HEK293 (cell line): ENCODE results near the gene USP6NL.

ENCODE experiments used
- CTCF ChIA-PET: fragments of 350-600 bp; formaldehyde crosslinking; extraction: SDS; loops from one replicate; lab custom pipeline; 2021; ENCODE audit warnings: antibody characterized with exemption; lab: Yijun Ruan, JAX
- POLR2A ChIA-PET: fragments of 300-600 bp; formaldehyde crosslinking; extraction: SDS; loops from one replicate; lab custom pipeline; 2020; ENCODE audit warnings: antibody characterized with exemption, inconsistent platforms; lab: Yijun Ruan, JAX
- H3K27ac ChIP-seq: fragments of 200-500 bp; sonication (Bioruptor generic); 2 replicates; pipeline ENCODE4 v1.5.1; 2014; ENCODE audit warnings: low read depth, low read length, control low read depth, inconsistent platforms; ENCODE audit errors: extremely low read depth
- H3K36me3 ChIP-seq, 2 experiments: fragments of 200-500 bp in 1 of 2; sonication (Bioruptor generic) in 1 of 2; 1 replicate in 1 of 2; 2 replicates in 1 of 2; pipeline ENCODE4 v1.5.1; 2014 to 2017; ENCODE audit warnings: inconsistent platforms in 2 of 2, low read length in 2 of 2; ENCODE audit not compliant: control insufficient read depth in 2 of 2, insufficient read depth in 1 of 2
- H3K4me1 ChIP-seq: fragments of 200-500 bp; sonication (Bioruptor generic); 2 replicates; pipeline ENCODE4 v1.5.1; 2014; ENCODE audit warnings: mild to moderate bottlenecking, low read length, inconsistent platforms; ENCODE audit not compliant: control insufficient read depth, insufficient read depth
- H3K4me3 ChIP-seq: 2 replicates; pipeline ENCODE4 v1.5.1; 2011; ENCODE audit warnings: low read depth, mild to moderate bottlenecking, control low read depth, low read length, moderate library complexity
- H3K9me3 ChIP-seq: fragments of 200-500 bp; sonication (Bioruptor generic); 2 replicates; pipeline ENCODE4 v1.5.1; 2014; ENCODE audit warnings: low read depth, low read length, inconsistent platforms; ENCODE audit not compliant: control insufficient read depth, insufficient read depth
- BCL11A ChIP-seq: fragments of 450-650 bp; formaldehyde crosslinking; IDR thresholded peaks from 2 replicates; pipeline ENCODE4 v1.5.1; 2016; ENCODE audit warnings: low read depth, missing biosample characterization, missing genetic modification characterization
- GFI1B ChIP-seq: fragments of 450-650 bp; formaldehyde crosslinking; IDR thresholded peaks from 2 replicates; pipeline ENCODE4 v1.5.1; 2016; ENCODE audit warnings: missing biosample characterization, missing genetic modification characterization
- GLI2 ChIP-seq: fragments of 450-650 bp; formaldehyde crosslinking; IDR thresholded peaks from 2 replicates; pipeline ENCODE4; 2017; ENCODE audit warnings: missing biosample characterization, missing genetic modification characterization, low read depth, borderline replicate concordance
- HOXC10 ChIP-seq: sonication (generic); formaldehyde crosslinking; IDR thresholded peaks from 2 replicates; pipeline ENCODE4 v1.8.1; 2023; ENCODE audit warnings: mild to moderate bottlenecking, missing genetic modification reagents
- IKZF3 ChIP-seq: fragments of 450-650 bp; IDR thresholded peaks from 2 replicates; pipeline ENCODE4 v1.5.0; 2018; ENCODE audit warnings: missing biosample characterization, mild to moderate bottlenecking, missing genetic modification characterization, moderate library complexity
- INSM2 ChIP-seq: fragments of 450-650 bp; formaldehyde crosslinking; IDR thresholded peaks from 2 replicates; pipeline ENCODE4 v1.5.1; 2016; ENCODE audit warnings: missing biosample characterization, missing genetic modification characterization
- SETDB1 ChIP-seq: IDR thresholded peaks from one replicate; pipeline ENCODE4 v1.6.1; 2017; ENCODE audit warnings: mild to moderate bottlenecking, low read length, moderate library complexity, mixed read lengths; ENCODE audit not compliant: insufficient read length
- SP2 ChIP-seq: fragments of 450-650 bp; formaldehyde crosslinking; IDR thresholded peaks from 2 replicates; pipeline ENCODE4 v1.5.1; 2016; ENCODE audit warnings: missing biosample characterization, missing genetic modification characterization
- ZBTB17 ChIP-seq: fragments of 450-650 bp; formaldehyde crosslinking; IDR thresholded peaks from 2 replicates; pipeline ENCODE4 v1.5.1; 2016; ENCODE audit warnings: missing biosample characterization, missing genetic modification characterization
- ZFP37 ChIP-seq: fragments of 450-650 bp; formaldehyde crosslinking; IDR thresholded peaks from 2 replicates; pipeline ENCODE4 v1.5.1; 2016; ENCODE audit warnings: missing biosample characterization, missing genetic modification characterization
- ZFP41 ChIP-seq: fragments of 450-650 bp; formaldehyde crosslinking; IDR thresholded peaks from 2 replicates; pipeline ENCODE4 v1.5.1; 2016; ENCODE audit warnings: missing biosample characterization, missing genetic modification characterization, borderline replicate concordance
- ZNF133 ChIP-seq: fragments of 450-650 bp; formaldehyde crosslinking; IDR thresholded peaks from 2 replicates; pipeline ENCODE4 v1.5.1; 2016; ENCODE audit warnings: missing biosample characterization, missing genetic modification characterization
- ZNF140 ChIP-seq: fragments of 450-650 bp; formaldehyde crosslinking; IDR thresholded peaks from 2 replicates; pipeline ENCODE4 v1.5.1; 2016; ENCODE audit warnings: missing biosample characterization, missing genetic modification characterization
- ZNF16 ChIP-seq: fragments of 450-650 bp; formaldehyde crosslinking; IDR thresholded peaks from 2 replicates; pipeline ENCODE4 v1.5.1; 2016; ENCODE audit warnings: low read depth, missing biosample characterization, missing genetic modification characterization
- ZNF175 ChIP-seq: fragments of 450-650 bp; formaldehyde crosslinking; IDR thresholded peaks from 2 replicates; pipeline ENCODE4 v1.5.1; 2016; ENCODE audit warnings: missing biosample characterization, missing genetic modification characterization
- ZNF19 ChIP-seq: fragments of 450-650 bp; formaldehyde crosslinking; IDR thresholded peaks from 2 replicates; pipeline ENCODE4; 2016; ENCODE audit warnings: missing biosample characterization, missing genetic modification characterization, low read depth
- ZNF23 ChIP-seq: fragments of 450-650 bp; formaldehyde crosslinking; IDR thresholded peaks from 2 replicates; pipeline ENCODE4 v1.5.1; 2016; ENCODE audit warnings: missing biosample characterization, missing genetic modification characterization, borderline replicate concordance
- ZNF391 ChIP-seq: fragments of 450-650 bp; formaldehyde crosslinking; IDR thresholded peaks from 2 replicates; pipeline ENCODE4 v1.5.1; 2016; ENCODE audit warnings: low read depth, missing biosample characterization, missing genetic modification characterization, borderline replicate concordance
- ZNF423 ChIP-seq: fragments of 450-650 bp; formaldehyde crosslinking; IDR thresholded peaks from 2 replicates; pipeline ENCODE4 v1.5.1; 2016; ENCODE audit warnings: missing biosample characterization, missing genetic modification characterization
- ZNF473 ChIP-seq: fragments of 450-650 bp; formaldehyde crosslinking; IDR thresholded peaks from 2 replicates; pipeline ENCODE4 v1.5.1; 2017; ENCODE audit warnings: missing biosample characterization, missing genetic modification characterization
- ZNF48 ChIP-seq: fragments of 450-650 bp; formaldehyde crosslinking; IDR thresholded peaks from 2 replicates; pipeline ENCODE4 v1.5.1; 2016; ENCODE audit warnings: missing biosample characterization, missing genetic modification characterization
- ZNF549 ChIP-seq: fragments of 450-650 bp; IDR thresholded peaks from 2 replicates; pipeline ENCODE4 v1.5.1; 2018; ENCODE audit warnings: missing biosample characterization, missing genetic modification characterization, mild to moderate bottlenecking, inconsistent platforms, moderate library complexity
- ZNF561 ChIP-seq: fragments of 450-650 bp; IDR thresholded peaks from 2 replicates; pipeline ENCODE4 v1.5.1; 2018; ENCODE audit warnings: missing biosample characterization, missing genetic modification characterization, borderline replicate concordance
- ZNF596 ChIP-seq: fragments of 450-650 bp; IDR thresholded peaks from 2 replicates; pipeline ENCODE4 v1.5.0; 2018; ENCODE audit warnings: missing biosample characterization, mild to moderate bottlenecking, missing genetic modification characterization, moderate library complexity
- ZNF621 ChIP-seq: fragments of 450-650 bp; formaldehyde crosslinking; IDR thresholded peaks from 2 replicates; pipeline ENCODE4 v1.5.1; 2017; ENCODE audit warnings: missing biosample characterization, missing genetic modification characterization
- ZNF629 ChIP-seq: fragments of 450-650 bp; formaldehyde crosslinking; IDR thresholded peaks from 2 replicates; pipeline ENCODE4 v1.5.1; 2017; ENCODE audit warnings: missing biosample characterization, missing genetic modification characterization
- ZNF785 ChIP-seq: fragments of 450-650 bp; formaldehyde crosslinking; IDR thresholded peaks from 2 replicates; pipeline ENCODE4 v1.5.1; 2016; ENCODE audit warnings: missing biosample characterization, missing genetic modification characterization
- ZSCAN16 ChIP-seq: fragments of 450-650 bp; formaldehyde crosslinking; IDR thresholded peaks from 2 replicates; pipeline ENCODE4 v1.5.1; 2016; ENCODE audit warnings: missing biosample characterization, missing genetic modification characterization
- ZSCAN5A ChIP-seq: fragments of 450-650 bp; formaldehyde crosslinking; IDR thresholded peaks from 2 replicates; pipeline ENCODE4 v1.5.1; 2016; ENCODE audit warnings: missing biosample characterization, missing genetic modification characterization
- TF ChIP-seq, protein P1 (sequence below): fragments of 450-650 bp; formaldehyde crosslinking; IDR thresholded peaks from 2 replicates; pipeline ENCODE4 v1.5.1; 2016; ENCODE audit warnings: missing biosample characterization, missing genetic modification characterization
- TF ChIP-seq, protein P2 (sequence below): fragments of 450-650 bp; formaldehyde crosslinking; IDR thresholded peaks from 2 replicates; pipeline ENCODE4 v1.5.1; 2016; ENCODE audit warnings: missing biosample characterization, missing genetic modification characterization, low read depth

The USP6NL gene

GRCh38 chr10:11601670-11602069, 9.8 kb downstream of the USP6NL start:
- H3K27ac ChIP-seq, result no peak overlapping the region
- H3K9me3 ChIP-seq, result no peaks in the 10 kb centered on the region
- no peak overlapping the region for H3K4me3 ChIP-seq
- ChIA-PET CTCF (no interaction called here), POLR2A (no interaction called here)
- H3K4me1 ChIP-seq, result peaks cover 24% of the 10 kb centered on the region
- no peaks in the 10 kb centered on the region for H3K36me3 ChIP-seq
- TF ChIP-seq ZNF473 (tag by site-specific recombination) (no peak), ZNF785 (tag by site-specific recombination) (no peak), ZNF140 (tag by site-specific recombination) (no peak), ZNF549 (tag by site-specific recombination) (no peak), ZBTB17 (no peak), ZNF561 (tag by site-specific recombination) (no peak), ZNF175 (no peak), ZNF423 (tag by site-specific recombination) (no peak), ZNF621 (tag by site-specific recombination) (no peak), ZNF23 (no peak), ZNF19 (tag by site-specific recombination) (no peak), IKZF3 (no peak), ZNF133 (tag by site-specific recombination) (no peak), ZNF16 (tag by site-specific recombination) (no peak), ZNF48 (tag by site-specific recombination) (no peak), INSM2 (tag by site-specific recombination) (no peak), ZFP37 (tag by site-specific recombination) (no peak)
- TF ChIP-seq, protein P1, sequence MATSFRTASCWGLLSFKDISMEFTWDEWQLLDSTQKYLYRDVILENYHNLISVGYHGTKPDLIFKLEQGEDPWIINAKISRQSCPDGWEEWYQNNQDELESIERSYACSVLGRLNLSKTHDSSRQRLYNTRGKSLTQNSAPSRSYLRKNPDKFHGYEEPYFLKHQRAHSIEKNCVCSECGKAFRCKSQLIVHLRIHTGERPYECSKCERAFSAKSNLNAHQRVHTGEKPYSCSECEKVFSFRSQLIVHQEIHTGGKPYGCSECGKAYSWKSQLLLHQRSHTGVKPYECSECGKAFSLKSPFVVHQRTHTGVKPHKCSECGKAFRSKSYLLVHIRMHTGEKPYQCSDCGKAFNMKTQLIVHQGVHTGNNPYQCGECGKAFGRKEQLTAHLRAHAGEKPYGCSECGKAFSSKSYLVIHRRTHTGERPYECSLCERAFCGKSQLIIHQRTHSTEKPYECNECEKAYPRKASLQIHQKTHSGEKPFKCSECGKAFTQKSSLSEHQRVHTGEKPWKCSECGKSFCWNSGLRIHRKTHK, result no peak
- TF ChIP-seq, protein P2, sequence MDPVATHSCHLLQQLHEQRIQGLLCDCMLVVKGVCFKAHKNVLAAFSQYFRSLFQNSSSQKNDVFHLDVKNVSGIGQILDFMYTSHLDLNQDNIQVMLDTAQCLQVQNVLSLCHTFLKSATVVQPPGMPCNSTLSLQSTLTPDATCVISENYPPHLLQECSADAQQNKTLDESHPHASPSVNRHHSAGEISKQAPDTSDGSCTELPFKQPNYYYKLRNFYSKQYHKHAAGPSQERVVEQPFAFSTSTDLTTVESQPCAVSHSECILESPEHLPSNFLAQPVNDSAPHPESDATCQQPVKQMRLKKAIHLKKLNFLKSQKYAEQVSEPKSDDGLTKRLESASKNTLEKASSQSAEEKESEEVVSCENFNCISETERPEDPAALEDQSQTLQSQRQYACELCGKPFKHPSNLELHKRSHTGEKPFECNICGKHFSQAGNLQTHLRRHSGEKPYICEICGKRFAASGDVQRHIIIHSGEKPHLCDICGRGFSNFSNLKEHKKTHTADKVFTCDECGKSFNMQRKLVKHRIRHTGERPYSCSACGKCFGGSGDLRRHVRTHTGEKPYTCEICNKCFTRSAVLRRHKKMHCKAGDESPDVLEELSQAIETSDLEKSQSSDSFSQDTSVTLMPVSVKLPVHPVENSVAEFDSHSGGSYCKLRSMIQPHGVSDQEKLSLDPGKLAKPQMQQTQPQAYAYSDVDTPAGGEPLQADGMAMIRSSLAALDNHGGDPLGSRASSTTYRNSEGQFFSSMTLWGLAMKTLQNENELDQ (tag by site-specific recombination), result no peak

GRCh38 chr10:11600280-11600679, 11.2 kb downstream of the USP6NL start:
- TF ChIP-seq BCL11A (tag by site-specific recombination) (no peak), ZSCAN5A (tag by site-specific recombination) (no peak), ZFP41 (no peak), SETDB1 (no peak), ZNF629 (no peak), GFI1B (tag by site-specific recombination) (no peak), GLI2 (tag by site-specific recombination) (no peak), ZNF391 (tag by site-specific recombination) (no peak), ZSCAN16 (no peak), HOXC10 (CRISPR knock-in tag) (no peak), SP2 (tag by site-specific recombination) (no peak), ZNF596 (tag by site-specific recombination) (no peak)
- Histone ChIP-seq H3K4me1 (peaks cover 24% of the 10 kb centered on the region), H3K27ac (no peak overlapping the region), H3K4me3 (no peak overlapping the region), H3K9me3 (no peaks in the 10 kb centered on the region), H3K36me3 (no peaks in the 10 kb centered on the region)
- ChIA-PET CTCF (no interaction called here), POLR2A (no interaction called here)
